IPS-15b (cell line): ENCODE data around the gene GPR183.

Source experiments
- H3K27me3 ChIP-seq: one replicate; pipeline ENCODE4 v1.6.1; 2013; ENCODE audit warnings: low read length; ENCODE audit not compliant: control insufficient read depth, insufficient read depth
- H3K36me3 ChIP-seq: one replicate; pipeline ENCODE4 v1.6.1; 2013; ENCODE audit warnings: low read length; ENCODE audit not compliant: control insufficient read depth, insufficient read depth
- H3K4me1 ChIP-seq: one replicate; pipeline ENCODE4 v1.6.1; 2013; ENCODE audit warnings: mild to moderate bottlenecking, low read length; ENCODE audit not compliant: control insufficient read depth, insufficient read depth
- H3K4me3 ChIP-seq: one replicate; pipeline ENCODE4 v1.5.1; 2013; ENCODE audit warnings: low read depth, low read length
- H3K9ac ChIP-seq: one replicate; pipeline ENCODE4 v1.6.1; 2013; ENCODE audit warnings: low read depth, mild to moderate bottlenecking, low read length
- H3K9me3 ChIP-seq: one replicate; pipeline ENCODE4 v1.6.1; 2013; ENCODE audit warnings: mild to moderate bottlenecking, low read length; ENCODE audit not compliant: control insufficient read depth, insufficient read depth

Gene GPR183, protein sequence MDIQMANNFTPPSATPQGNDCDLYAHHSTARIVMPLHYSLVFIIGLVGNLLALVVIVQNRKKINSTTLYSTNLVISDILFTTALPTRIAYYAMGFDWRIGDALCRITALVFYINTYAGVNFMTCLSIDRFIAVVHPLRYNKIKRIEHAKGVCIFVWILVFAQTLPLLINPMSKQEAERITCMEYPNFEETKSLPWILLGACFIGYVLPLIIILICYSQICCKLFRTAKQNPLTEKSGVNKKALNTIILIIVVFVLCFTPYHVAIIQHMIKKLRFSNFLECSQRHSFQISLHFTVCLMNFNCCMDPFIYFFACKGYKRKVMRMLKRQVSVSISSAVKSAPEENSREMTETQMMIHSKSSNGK

DNA sequence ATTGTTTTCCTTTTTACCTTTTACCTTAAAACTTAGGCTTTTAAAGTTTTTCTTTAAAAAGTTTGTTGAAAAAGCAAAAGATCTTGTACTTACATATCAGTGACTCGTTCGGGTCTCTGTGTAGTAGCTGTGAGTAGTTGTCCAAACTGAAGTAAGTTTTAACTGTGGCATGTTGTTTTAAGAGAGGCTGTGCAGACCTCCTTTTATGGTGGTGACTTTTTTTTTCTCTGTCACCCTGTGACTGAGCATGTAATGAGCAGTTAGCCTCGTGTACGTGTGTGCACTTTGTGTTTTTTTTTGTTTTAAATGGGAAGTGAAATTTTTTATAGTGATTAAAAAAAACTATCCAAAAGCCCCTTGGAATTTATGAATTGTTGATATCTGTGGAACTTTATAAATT, at the start of gene GPR183:
GPR183 (minus strand) TSS at position 153 of the 400 bp plus-strand sequence. CDS start 11,254 bp downstream, outside the sequence.
- no peaks in the 10 kb centered on the region for H3K4me1 ChIP-seq

DNA sequence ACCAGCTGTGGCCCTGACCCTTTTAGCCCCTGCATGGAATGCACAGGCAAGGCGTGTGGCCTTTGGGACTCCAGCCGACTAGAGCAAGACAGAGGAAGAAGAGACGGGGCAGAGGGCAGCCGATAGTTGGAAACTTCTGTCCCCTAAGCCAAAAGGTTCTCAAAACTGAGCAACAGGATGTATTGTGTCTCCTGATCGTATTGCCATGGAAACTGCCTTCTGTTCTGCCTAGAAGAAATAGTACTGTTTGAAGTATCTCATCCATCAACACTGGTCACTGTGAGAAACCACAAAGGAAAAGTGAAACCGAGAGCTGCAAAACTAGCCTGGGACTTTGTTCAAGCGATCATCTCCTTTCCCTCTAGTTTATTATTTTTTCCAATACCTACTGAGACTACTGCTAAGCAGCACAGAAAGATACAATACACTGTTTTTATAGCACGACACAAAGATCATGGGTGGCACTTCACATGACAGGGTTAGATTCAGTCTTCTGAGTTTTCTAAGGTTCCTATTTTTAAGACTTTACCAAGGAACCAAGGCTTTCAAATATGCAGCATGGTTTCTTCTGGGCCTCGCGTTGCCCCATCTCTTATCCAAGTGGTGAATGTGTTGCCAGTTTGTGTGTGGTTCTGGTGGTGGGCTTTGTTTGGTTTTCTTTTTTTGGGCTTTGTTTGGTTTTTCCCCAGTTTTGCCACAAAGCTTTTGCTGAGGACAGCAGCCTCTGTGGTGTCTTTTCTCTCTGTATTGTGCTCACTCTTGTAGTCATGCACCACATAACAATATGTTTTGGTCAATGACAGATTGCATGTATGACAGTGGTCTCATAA, 49.3 kb upstream of the GPR183 start:
- Histone ChIP-seq H3K9me3 (no peaks in the 10 kb centered on the region), H3K36me3 (peaks cover 8% of the 10 kb centered on the region), H3K4me1 (no peaks in the 10 kb centered on the region), H3K4me3 (no peak overlapping the region), H3K9ac (no peak overlapping the region), H3K27me3 (no peaks in the 10 kb centered on the region)

More for the DNA sequence above, at the start of gene GPR183:
- Histone ChIP-seq H3K36me3 (no peaks in the 10 kb centered on the region), H3K4me3 (no peak within 1 kb of the TSS), H3K9me3 (no peaks in the 10 kb centered on the region), H3K27me3 (no peaks in the 10 kb centered on the region), H3K9ac (no peak within 1 kb of the TSS)

DNA sequence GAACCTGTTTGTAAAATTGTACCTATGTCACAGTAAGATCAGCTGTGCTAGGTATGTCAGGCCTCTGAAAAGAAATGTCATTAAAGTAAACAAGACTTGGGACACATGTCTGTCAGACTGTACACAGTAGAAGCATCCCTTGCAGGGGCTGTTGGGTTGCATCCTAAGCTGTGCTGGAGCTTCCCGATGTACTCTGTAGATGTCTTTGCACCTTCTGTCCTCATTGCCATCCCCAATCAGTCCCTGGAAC, 48.7 kb upstream of the GPR183 start:
- Histone ChIP-seq H3K36me3 (peaks cover 8% of the 10 kb centered on the region), H3K4me3 (no peak overlapping the region)

DNA sequence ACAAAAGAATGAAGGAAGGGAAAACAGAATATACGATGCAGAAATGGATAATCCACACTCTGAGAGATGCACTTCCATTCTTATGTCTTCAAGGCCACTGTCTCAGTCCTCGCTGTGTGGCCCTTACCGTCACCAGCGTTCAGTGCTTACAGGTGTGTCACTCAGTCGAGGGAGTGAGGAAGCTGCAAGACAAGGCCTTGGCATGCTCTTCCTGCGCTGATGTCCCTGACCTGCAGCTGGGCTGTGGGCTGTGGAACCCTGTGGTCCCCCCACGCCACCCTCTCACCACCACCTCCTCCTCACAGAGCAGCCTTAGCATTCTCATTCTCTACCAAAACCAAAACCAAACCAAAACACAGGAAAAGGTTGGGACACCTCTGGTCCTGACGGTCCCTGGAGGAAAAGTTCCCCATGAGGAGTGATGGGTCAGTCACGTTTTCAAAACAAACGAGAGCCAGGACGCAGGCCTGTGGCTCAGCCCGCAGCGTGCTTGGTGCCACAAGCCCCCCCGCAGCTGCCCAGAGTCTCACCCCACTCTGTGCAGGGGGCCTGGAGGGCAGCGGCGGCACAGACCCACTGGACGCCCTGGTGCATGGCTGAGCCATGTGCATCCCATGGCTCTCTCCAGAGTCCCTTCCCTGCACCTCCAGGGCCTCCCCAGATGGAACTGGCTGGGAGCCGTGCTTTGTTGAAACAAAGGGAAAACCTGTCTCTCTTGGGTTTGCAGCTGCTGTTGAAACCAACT, 48.2 kb upstream of the GPR183 start:
- no peaks in the 10 kb centered on the region for H3K4me1 ChIP-seq
- H3K9me3 ChIP-seq, result no peaks in the 10 kb centered on the region
- H3K36me3 ChIP-seq, result peaks cover 8% of the 10 kb centered on the region
- H3K27me3 ChIP-seq, result no peaks in the 10 kb centered on the region
- H3K4me3 ChIP-seq, result no peak overlapping the region
- no peak overlapping the region for H3K9ac ChIP-seq

More for the DNA sequence above, 48.7 kb upstream of the GPR183 start:
- no peaks in the 10 kb centered on the region for H3K4me1 ChIP-seq
- H3K27me3 ChIP-seq, result no peaks in the 10 kb centered on the region
- H3K9me3 ChIP-seq, result no peaks in the 10 kb centered on the region
- H3K9ac ChIP-seq, result no peak overlapping the region

DNA sequence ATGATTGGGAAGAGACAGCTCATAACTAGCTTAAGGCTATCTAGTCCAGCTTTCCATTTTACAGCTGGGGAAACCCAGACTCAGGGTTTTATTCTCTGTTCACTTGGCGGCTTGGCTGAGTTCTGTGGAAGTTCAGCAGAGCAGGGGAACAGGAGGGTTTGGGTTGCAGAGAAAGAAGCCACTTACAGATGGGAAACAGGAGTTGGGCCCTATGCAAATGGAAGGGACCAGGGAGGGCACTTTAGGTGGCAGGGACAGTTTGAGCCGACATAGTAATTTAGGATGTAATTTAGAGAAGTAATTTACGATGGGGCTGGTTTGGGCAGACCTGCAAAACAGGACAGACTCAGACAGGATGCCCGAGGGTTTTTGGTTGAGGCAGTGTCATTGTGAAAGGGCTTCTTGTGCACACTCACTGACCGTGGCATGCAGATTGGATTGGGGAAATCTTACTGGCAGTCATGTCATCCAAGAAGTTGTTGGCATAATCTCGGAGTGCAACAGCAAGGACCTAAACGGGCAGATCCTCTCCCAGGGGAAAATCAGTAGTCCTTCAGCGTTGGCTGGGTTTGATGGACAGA, 47.3 kb upstream of the GPR183 start:
- Histone ChIP-seq H3K9ac (no peak overlapping the region), H3K36me3 (peaks cover 8% of the 10 kb centered on the region), H3K4me3 (no peak overlapping the region), H3K4me1 (no peaks in the 10 kb centered on the region), H3K27me3 (no peaks in the 10 kb centered on the region), H3K9me3 (no peaks in the 10 kb centered on the region)

DNA sequence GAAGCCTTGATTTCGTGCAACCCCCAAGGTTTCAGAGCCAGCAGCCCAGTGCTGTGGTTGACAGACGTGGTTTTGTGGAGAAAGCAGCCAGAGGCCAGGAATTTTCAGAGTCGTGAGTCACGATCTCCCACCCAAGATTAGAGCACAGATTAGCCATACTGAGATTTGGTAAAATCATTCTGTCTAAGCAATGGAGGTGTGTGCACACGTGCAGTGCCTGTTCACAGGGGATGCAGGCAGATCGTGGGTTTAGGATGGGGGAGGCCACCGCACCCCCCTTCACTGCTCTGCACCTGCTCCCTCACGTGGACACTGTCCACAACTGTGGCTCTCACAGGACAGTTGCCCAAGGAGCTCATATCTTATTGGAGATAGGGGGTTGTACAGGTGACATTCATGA, 46.6 kb upstream of the GPR183 start:
- no peaks in the 10 kb centered on the region for H3K9me3 ChIP-seq

DNA sequence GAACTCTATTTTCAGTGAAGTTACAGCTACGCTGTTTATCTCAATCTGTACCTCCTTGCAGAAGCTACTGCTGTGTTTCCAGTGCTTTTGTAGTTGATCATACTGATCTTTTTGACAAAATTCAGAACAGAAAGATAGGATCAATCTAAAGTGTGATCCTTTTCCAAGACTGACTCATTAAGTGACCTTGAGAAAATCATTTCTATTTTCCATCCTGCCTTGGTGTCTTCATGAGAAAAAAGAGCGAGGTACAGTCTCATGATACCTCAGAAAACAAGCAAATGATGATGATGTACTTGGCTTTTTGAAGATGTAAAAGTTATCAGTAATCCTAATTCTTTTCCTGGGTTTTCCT, 46.0 kb upstream of the GPR183 start:
- Histone ChIP-seq H3K27me3 (no peaks in the 10 kb centered on the region), H3K4me1 (no peaks in the 10 kb centered on the region), H3K9ac (no peak overlapping the region), H3K36me3 (peaks cover 8% of the 10 kb centered on the region), H3K4me3 (no peak overlapping the region), H3K9me3 (no peaks in the 10 kb centered on the region)

More for the DNA sequence above, 46.6 kb upstream of the GPR183 start:
- Histone ChIP-seq H3K9ac (no peak overlapping the region), H3K4me3 (no peak overlapping the region), H3K4me1 (no peaks in the 10 kb centered on the region), H3K27me3 (no peaks in the 10 kb centered on the region), H3K36me3 (peaks cover 8% of the 10 kb centered on the region)

DNA sequence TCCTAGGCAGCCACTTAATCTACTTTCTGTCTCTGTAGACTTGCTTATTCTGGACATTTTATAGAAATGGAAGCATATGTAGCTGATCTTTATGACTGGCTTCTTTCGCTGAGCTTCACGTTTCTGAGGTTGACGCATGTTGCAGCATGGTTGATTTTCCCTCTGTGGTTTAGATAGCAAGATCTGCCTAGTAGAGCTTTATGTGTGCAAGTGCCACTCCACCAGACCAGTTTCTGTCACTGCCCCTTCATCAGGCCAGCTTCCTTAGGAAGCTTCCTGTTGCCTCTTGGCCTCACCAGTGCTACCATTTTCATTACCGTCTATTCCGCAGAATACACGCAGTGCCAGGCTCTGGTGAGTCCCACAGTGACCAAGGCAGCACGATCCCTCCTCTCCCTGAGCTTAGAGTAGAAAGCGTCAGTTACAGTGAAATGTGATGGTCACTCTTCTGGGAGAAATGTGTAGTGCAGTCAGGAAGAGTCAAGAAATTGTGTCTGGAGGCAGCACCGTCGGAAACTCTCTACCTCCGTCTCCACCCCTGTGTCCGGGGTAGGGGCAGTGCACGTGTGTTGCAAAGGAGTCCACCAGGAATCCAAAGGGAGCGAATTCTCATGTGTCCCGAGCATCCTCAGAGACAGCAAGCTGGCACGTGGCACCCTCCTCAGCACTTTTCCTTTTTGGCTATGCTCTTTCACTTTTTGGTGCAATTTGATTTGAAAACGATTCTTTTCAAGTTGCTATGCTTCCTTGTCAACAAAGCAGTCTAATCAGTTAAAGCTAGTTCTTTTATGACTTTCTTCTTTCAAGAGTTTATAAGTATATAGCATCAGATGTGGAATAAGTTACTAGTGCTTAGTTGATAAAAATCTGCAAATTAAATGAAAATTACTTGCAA, 45.4 kb upstream of the GPR183 start:
- H3K4me3 ChIP-seq, result no peak overlapping the region
- H3K27me3 ChIP-seq, result no peaks in the 10 kb centered on the region
- peaks cover 6% of the 10 kb centered on the region for H3K36me3 ChIP-seq
- H3K4me1 ChIP-seq, result no peaks in the 10 kb centered on the region
- H3K9ac ChIP-seq, result no peak overlapping the region
- H3K9me3 ChIP-seq, result no peaks in the 10 kb centered on the region

DNA sequence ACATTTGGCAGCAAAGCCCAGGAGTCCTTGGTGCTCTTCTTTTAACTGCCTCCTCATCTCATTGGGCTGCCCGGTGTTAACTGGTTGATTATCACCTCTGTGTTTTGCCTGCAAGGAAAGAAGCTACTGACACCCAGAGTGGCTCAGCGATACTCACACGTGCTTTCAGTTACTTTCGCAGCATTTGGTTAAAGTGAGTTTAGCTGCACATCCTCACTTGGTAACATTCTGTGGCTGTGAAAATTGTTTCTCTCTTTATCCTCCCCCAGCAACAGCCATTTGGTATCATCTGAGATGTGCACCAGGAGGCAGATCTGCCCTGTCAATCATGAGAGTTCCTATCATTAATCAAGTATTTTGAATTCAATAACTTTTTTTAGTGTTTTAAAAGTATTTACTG, 44.6 kb upstream of the GPR183 start:
- Histone ChIP-seq H3K27me3 (no peaks in the 10 kb centered on the region), H3K36me3 (peaks cover 2% of the 10 kb centered on the region), H3K4me1 (no peaks in the 10 kb centered on the region), H3K9me3 (no peaks in the 10 kb centered on the region), H3K4me3 (no peak overlapping the region), H3K9ac (no peak overlapping the region)

DNA sequence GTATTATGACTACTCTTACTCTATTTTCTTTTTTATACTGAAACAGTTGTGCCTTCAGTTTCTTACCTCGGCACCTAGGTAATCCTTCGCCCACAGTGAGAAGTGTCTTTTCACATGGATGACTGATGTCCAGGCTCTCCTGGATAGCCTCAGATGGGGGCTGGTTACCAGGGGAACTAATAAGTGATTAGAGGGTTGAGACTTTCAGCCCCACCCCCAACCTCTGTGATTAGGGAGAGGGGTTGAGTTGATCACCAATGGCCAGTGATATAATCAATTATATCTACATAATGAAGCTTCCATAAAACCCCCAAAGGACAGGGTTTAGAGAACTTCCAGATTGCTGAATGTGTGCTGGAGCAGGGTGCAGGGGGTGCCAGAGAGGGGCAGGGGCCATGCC, 43.0 kb upstream of the GPR183 start:
- H3K4me3 ChIP-seq, result no peak overlapping the region
- H3K9me3 ChIP-seq, result no peaks in the 10 kb centered on the region
- no peak overlapping the region for H3K9ac ChIP-seq
- no peaks in the 10 kb centered on the region for H3K4me1 ChIP-seq
- H3K36me3 ChIP-seq, result peaks cover 3% of the 10 kb centered on the region
- no peaks in the 10 kb centered on the region for H3K27me3 ChIP-seq

DNA sequence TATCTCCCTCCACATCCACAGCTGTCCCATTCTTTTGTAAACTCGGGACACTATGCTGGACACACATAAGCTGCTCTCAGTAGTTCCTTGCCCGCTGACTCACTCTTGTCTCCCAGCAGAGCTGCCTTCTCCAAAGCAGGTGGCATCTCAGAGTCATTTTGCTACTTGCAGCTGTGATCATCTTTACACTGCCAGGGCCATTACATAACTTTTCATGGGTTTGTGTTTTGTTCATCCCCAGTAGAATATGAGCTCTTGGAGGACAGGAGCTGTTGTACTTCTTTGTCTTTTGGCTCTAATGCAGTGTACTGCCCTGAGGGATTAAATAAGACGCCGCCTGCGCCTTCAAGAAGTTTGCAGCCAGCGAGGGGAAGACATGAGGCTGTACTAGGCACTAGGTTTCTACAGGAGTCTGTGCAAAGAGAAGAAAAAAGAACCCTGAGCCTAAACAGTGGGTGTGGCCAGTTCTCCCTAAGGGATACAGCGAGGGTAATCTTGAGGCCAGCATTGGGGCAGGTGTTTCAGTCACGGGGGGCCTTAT, 40.8 kb upstream of the GPR183 start:
- H3K4me3 ChIP-seq, result no peak overlapping the region
- H3K9ac ChIP-seq, result no peak overlapping the region
- H3K4me1 ChIP-seq, result no peaks in the 10 kb centered on the region
- peaks cover 12% of the 10 kb centered on the region for H3K36me3 ChIP-seq
- no peaks in the 10 kb centered on the region for H3K9me3 ChIP-seq
- no peaks in the 10 kb centered on the region for H3K27me3 ChIP-seq
